CD4-positive, alpha-beta T cell treated with Interleukin-4 for 4 hours (primary cell): Measurements from ENCODE around the gene ANKRD31.
A peak's percentile ranks its signal among the peaks of the same experiment; 100 is the strongest.

Experiments
- DNase-seq: peaks from one replicate; pipeline ENCODE4 v3.0.0-alpha.2; 2020

ANKRD31 gene

DNA sequence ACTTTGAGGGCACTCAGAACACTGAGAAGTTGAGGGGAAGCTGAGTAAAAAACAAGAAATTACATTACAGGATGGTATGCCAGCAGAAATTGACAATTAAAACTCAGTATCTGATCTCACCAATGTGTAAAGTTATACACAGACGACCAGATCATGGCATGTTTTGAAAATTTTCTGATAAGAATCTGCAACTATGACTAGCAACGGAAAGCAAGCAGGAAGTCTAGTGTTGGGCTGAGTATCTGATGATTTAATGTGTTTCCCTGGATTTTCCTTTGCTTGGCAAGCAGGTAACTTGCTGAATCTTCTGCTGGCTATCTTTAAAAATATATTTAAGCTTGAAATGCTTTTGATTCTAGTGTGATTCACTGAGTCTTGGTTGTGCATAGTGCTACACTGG lies 179.1 kb downstream of the ANKRD31 start:
- peak; percentile 74 for DNase-seq

DNA sequence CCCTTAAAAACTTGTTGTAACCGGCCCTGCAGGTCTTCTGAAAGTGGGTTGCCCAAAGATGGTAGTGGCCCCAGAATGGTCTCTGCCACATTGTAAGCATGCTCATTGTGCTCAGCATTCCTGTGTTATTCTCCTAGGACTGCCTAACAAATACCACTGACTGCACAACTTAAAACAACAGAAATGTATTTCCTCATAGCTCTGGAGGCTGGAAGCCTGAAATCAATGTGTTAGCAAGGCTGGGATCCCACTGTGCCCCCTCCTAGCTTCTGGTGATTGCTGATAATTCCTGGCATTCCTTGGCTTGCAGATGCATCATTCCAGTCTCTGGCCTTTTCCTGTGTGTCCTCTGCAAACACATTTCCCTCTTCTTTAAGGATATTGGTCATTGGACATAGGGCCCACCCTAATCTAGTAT lies 180.9 kb downstream of the ANKRD31 start:
- no peak for DNase-seq

DNA sequence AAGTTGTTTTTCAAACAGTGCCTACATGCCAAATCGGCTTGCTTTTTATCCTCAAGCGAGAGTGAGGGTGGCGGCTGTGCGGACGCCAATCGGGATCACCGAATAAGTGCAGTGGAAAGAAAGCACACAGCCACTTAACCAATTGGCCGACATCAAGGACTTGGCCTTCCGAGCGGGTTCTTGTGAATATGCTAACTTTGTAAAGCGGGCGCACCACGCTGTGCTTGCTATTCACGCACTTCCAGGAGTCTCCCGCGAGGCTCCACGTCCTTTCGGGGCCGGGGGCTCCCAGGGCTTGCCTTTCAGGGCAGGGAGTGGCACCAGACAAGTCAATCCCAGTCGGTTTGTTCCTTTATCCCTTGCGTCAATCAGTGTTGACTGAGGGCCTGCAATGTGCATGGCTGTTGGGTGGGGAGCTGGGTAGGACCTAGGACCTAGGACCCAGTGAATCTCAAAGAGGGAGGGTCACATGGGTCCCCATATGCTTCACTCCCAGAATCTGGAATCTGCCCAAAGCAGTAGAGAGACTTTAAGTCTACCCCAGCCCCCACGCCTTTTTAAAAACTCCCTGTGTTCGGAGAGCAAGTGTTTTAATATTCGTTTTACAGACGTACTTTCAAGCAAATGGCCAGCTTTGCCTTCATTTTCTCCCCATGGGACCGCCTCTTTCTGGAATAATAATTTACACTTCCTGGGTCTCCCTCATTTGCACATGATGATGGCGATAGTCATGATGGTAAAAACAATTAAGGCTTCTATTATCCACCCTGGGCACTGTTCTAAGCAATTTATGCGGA lies 182.3 kb downstream of the ANKRD31 start:
- no peak for DNase-seq

DNA sequence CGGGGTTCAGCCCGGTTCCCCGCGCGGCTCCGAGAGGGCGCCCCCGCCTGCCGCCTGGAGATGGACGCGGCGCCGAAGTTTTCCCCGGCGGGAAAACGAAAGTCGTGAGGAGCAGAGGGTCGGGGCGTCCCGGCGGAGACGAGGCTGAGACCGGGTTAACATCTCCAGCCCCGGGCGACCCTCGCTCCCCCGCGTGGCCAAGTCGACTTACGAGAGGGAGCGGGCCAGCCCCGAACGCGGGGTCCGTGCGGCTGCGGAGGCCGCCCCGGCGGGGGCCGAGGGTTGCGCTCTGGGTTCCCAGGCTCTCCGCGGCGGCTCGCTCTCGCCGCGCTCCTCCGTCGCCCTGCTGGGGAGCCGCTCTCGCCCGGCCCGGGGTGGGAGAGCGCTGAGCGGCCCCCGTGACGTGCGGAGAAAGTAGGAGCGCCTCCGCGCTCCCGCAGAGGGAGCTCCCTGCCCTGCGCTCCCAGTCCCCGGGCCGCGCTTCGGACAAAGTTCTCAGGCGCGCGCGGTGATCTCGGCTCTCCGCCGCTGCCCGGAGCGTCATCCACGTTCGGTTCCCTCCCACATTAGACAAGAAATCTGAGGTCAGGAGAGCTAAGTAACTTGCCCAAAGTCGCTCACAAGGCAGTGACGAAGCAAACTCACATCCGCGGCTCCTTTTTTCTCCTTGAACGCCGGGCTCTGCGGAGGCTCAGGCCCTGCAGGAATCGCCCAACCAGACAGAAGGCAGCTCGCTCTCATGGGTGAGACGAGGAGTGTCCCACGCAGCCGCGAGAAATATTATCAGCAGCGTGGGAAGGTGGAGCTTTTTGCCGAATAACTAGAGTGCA lies 183.2 kb downstream of the ANKRD31 start:
- peak; percentile 64 for DNase-seq

DNA sequence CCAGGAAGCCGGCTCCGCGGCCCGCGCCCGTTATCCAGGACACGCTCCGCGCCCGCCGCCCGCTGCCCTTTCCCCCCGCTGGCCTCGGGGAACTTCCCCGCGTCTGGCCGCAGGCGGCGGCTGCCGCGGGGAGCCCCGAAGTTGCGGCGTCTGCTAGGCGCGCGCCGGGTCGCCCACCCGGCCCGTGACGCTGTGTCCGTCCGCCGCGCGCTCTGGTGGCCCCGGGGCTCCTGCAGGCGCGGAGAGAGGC lies 183.7 kb downstream of the ANKRD31 start:
- DNase-seq: no peak

DNA sequence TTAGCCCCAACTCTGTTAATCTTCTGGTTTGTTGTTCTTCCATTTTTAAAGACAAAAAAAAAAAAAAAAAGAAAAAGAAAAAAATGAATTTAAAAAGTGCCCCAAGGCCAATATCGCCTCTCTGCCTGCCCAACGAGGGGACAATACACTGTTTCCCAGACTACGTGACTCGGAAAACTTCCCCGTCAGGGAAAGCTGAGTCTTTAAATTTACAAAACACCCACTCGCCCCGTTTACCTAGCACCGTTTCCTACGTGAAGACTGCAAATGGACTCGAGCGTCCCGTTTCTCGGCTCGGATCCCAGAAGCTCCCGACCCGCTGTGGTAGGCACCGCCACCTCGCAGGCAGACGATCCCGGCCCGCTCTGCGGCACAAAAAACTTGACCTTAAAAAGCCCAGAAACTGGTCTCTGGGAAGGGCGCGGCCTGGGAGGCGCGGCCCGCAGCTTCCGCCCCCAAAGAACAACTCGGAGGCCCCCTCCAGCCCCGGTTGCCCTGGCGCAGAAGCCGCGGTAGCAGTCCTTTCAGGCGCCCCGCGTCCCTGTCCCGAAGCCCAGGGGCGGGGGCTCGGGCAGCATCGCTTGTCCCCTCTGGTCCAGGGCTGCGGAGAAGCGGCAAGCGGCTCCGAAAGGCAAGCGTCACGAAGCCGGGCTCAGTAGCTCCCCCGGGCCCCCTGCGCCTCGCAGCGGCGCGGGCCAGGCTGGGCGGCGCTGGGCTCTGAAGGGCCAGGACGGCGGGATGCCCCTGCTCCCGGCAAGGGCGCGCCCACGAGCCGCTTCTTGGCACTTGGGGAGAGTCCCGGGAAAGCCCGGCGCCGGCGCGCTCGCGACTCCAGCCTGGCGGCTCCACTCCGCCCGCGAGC lies 184.3 kb downstream of the ANKRD31 start, which contains the start of gene GCNT4:
Gene GCNT4, minus strand, starts transcription at position 367 of the 862 bp plus-strand sequence. CDS start 22,521 bp downstream, outside the sequence.
- peak; percentile 25 for DNase-seq

DNA sequence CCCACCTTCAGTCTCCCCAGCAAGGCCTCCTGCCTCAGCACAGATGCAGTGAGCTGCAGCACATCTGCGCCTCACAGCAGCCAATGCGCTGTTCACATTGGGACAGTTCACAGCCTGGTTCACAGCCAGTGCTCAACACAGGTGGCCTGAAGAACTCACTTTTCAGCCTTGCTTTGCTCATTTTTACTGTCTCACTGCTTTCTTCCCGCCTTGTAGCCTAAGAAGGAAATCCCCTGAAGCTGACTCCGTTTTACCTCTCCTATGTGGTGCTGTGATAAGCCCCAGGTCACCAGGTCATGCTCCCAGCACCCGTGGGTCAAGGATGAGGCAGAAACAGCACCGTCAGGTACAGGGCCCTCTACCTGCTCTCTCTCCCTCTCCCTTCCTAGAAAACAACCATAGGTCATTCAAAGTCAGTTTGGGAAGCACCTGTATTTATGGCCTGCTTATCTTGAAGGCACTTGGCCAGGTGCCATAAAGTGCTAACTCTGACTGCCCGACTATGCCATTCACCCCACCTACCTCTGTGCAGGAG lies 185.4 kb downstream of the ANKRD31 start:
- DNase-seq: peak; percentile 54

DNA sequence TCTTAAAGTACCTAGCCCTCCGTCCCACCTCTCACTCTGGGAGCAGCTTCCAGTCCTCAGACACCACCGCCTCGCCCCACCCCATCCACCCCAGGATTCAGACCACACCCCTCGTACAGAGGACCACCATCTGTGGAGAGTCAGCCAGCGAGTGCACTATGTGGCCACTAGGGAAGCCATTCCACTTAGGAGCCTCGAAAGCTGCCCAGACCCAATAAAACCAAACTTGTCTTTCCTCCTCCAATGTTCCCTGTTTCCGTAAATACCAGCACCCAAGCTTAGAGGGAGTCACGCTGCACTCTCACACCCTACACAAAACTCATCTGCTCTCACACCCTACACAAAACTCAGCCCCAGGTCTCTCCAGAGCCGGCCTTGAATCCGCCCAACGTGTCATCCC lies 186.3 kb downstream of the ANKRD31 start:
- no peak for DNase-seq

DNA sequence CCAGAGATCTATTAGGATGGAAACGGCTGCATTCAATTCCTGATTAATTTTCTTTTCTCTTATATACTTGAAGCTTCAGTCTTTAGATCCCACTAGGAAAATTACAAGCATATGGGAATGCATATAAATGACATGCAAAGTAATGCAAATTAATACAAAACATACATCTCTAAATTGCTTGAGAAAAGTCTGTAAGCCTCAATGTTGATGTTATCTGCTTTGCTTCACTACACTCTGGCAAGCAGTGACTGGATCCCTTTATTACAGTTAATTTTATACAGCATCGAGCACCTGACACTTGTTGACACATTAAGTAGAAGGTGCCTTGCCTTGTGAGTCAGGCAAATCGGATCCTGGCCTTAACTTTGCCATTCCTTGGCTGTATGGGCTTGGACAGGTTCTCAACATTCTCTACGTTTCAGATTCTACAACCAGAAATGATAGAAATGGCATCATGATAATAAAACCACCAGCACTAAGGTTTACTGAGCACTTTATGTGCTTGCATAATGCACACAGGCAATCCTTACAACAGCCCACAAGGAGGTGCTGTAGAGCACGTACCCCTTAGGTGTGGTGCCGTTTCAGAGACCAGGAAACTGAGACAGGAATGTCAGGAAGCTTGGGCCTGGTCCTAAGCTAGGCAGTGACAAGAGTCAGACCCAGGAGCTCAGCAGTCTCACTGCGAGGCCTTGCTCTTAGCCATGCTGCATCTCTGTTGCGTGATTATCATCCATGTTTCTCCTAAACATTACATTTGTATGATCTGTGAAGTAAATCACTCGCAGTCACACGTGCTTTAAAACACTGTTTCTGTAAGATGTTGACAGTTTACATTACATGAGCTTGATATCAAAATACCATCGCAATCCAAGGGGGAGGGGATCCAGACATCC lies 187.0 kb downstream of the ANKRD31 start:
- DNase-seq: peak; percentile 70

DNA sequence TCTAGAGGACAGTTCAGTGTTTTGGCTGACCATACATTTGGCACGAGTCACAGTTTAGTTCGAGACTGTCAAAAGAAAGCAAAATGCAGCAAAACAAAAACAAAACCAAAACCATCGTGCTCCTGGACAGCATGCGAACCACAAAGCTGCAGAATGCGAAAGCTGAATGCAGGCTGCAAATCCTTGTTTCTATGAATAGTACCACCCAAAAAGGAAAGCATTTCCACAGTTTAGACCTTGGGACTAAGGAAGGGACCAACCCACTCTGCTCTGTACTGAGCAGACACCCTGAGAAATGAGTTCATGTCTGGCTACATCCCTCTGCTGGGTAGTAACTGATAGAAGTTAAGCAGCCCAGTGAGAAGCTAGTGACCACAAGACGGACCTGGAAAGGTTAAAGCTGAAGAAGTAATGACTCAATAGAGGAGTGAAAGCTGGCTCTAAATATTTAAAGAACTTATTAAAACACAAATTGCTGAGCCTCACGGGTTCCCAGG lies 188.2 kb downstream of the ANKRD31 start:
- DNase-seq: no peak

DNA sequence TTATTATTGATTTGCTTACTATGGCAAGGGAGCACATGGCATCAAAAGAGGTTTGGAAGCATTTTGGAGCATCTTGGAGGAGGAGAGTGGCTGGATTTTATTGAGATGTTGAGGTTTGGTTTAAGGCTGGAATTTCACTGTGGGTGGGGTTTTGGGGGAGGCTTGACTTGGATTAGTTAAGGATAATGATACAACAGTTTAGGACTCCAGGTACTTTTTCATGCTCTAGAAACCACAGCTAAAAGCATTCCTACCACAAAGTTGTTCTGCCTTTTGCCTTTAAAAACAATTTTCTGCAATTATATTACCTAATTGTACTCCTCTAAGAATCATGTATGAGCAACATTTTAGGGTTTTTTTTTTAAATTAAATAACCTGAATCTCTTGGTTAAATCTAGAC lies 189.3 kb downstream of the ANKRD31 start:
- no peak for DNase-seq

DNA sequence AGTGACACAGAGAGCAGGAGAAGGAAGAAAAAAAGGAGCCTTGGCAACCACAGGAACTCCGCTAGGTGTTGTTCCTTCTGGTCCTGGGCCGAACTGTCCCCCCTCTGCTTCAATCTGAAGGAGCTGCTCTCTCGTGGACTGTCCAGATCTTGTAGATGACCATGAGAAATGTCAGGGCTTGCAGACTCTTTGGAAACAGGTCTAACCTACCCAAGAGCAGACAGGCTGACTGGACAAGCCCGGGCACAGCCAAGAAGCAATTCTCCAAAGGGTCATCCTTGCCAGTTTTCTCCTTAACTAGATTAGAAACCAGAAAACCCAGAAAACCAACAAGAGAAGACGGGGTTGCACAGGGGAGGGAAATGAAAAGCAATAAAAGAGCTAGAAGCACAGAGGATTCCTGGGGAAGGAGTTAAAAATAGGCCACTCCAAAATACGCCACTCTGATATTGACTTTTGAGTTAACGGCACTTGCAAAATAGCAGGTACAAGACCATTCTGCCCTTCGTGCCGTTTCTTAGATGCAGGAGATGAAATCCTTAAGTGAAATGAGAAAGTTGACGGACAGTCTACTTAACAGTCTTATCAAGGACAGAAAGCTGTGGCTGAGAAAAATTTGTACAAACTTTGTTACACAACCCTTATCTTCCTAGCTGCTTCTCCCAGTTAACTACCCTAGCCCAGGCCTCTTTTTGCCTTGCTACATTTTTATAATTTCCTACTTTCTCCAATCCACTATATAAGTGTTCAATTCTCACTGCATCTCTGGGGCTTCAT lies 190.1 kb downstream of the ANKRD31 start:
- no peak for DNase-seq

DNA sequence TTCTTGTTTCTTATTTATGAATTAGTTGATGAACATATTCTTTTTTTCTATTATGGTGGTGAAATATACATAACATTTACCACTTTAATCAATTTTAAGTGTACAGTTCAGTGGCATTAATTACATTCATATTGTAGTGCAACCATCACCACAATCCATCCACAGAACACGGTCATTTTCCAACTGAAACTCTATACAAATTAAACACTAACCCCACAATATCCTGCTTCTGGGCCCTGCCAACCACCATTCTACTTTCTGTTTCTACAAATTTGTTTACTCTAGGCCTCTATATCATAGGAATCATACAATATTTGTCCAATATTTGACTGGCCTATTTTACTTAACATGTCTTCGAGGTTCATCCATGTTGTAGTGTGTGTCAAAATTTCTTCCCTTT lies 191.6 kb downstream of the ANKRD31 start:
- DNase-seq: no peak

DNA sequence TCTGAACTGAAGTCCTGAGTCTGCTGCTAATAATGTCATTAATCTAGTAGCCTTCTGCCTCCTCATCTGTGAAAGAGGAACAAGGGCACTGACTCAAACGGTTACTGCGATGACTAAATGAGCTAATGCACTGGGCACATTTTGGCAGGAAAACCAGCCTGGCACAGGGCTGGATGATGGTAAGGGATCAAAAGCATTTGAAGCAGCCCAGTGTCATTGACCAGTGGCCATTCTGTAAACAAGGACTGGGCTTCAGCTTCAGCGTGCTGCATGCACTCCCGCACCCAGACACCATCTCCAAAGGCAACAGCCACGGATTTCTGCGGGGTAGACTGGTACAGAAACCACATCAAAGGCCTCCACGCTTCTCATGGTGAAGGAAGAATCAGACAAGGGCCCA lies 192.3 kb downstream of the ANKRD31 start:
- DNase-seq: no peak

DNA sequence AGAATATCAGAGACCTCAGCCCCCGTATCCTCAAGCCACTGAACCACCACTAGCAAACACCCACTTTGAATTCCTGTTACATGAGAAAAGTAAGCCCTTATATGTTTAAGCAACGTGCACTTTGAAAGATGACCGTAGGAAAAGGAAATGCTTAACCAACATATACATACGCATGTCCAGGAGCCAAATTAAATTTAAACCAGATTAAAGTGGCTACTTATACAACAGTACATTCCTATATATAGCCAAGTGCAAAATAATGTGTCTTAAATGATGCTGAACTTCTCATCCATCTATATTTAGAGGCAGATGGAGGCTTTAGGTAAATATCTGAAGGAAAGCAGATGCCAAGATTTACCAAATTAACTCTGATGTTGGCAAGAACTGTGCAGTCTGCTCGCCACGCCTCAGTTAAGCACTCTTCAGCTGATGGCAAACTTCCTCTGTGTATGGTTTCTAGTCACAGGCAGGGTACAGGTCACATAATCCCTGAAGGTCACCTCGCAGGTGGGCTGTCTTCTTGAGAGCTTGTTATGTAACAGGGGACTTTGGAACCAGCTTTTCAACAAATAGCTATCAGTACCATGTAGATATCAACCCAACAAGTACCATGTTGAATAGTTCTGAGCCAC lies 192.9 kb downstream of the ANKRD31 start:
- no peak for DNase-seq

DNA sequence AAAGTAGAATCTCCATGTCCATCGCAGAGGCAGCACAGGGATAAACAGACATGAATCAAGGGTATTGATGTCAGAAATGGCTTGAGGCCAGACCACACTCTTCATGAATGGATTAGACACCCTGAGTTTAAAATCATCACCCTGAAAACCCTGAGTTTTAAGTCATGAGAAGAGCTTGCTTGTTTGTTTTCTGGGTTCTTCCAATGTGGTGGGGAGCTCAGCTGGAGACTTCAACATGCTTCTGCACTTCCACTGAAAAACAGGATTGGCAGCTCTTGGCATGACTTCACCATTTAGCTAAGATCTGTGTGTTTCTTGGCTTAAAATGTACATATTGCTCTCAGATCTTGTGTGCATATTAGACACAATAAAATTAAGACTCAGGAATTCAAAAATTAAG lies 194.2 kb downstream of the ANKRD31 start:
- DNase-seq: no peak

DNA sequence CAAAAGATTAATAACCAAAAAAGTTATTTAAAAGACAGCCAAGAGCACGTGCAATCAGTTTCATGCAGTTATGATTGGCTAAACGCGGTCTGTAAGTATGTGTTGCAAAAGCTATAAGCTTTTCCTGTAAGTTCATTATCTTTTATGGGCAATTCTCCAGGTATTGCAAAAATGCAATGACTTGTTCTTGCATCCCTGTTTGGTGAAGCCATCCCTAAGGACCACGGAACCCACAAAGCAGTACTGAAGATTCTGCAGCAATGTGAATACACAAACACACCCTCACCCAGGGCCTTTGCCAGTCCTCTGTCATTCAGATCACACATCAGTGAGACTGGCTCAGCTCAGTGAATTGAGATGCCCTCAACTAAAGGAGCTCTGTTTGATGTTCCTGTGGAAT lies 195.7 kb downstream of the ANKRD31 start:
- DNase-seq: no peak

DNA sequence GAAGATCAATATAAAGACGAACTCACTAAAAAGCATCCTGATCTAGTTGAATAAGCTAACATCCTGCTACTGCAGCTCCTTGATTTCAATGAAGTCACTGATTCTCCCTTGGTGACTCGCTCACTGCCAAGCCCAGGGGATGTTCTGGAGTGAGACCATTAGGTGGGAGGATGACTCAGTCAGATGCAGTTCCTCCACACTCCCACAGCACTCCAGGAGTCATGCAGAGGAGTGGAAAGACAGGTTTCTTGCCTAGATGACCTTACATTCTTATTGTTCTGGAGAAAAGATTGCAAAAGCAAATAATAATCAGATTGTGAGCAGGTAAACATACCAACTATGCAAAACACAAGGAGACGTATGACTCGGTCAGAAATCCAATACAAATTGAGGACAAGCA lies 199.6 kb downstream of the ANKRD31 start:
- no peak for DNase-seq

DNA sequence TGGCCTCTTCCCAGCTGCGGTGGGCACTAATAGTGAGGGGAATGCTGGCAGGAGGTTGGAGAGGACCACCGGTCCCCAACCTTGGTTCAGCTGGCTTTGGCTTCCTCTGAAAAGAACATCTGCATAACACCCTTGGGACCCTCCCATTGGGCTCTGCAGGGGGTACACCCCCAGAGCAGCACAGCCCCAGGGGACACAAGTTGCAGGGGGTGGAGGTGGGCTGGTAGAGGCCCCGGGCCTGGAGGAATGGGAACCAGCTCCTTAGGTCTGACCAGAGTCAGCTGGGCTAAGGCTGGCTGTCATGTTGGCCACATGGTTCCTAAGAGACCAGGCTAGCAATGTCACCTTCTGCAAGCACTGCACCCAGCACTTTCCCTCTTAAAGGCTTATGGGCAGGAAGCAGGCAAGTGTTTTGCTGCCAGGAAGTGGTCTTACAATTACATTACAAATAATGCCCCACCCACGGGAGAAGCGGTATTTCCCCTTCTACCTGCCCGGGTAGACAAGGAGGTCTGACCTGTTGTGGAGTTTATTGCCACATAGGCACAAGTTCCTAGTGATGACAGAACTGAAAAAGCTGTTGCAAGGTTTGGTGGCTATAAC lies 202.4 kb downstream of the ANKRD31 start:
- peak; percentile 62 for DNase-seq

DNA sequence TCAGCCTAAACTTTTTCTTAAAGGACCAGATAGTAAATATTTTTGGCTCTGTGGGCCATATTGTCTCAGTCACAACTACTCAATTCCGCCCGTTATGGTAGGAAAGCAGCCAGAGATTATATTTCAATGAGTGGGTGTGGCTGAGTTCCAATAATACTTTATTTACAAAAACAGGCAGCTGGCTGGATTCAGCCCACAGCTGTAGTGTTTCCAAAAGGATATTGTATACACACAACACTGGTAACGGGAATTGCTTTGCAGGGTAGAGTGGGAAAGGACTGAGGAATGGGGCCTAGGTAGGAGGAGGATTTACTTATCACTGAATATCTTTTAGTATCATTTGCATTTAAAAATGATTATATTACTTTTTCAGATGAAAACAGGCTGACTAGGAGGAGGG lies 205.3 kb downstream of the ANKRD31 start:
- DNase-seq: no peak
